Suppressor macrophage treated with lipopolysaccharide for 4 hours (primary cell): ENCODE results near the gene ZNF8.

Experiments used
- DNase-seq: peaks from one replicate; pipeline ENCODE4 v3.0.0-alpha.2; 2020

The ZNF8 gene

DNA sequence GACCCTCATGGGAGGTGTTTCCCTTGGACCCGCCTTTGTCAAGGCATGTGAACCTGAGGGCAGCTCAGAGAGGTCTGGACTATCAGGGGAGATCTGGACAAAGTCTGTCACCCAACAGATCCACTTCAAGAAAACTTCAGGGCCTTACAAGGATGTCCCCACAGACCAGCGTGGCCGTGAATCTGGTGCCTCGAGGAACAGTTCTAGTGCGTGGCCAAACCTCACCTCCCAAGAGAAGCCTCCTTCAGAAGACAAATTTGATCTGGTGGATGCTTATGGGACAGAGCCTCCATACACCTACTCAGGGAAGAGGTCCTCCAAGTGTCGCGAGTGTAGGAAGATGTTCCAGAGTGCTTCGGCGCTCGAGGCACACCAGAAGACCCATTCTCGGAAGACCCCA is 59.6 kb downstream of the ZNF8 start:
- no peak for DNase-seq

DNA sequence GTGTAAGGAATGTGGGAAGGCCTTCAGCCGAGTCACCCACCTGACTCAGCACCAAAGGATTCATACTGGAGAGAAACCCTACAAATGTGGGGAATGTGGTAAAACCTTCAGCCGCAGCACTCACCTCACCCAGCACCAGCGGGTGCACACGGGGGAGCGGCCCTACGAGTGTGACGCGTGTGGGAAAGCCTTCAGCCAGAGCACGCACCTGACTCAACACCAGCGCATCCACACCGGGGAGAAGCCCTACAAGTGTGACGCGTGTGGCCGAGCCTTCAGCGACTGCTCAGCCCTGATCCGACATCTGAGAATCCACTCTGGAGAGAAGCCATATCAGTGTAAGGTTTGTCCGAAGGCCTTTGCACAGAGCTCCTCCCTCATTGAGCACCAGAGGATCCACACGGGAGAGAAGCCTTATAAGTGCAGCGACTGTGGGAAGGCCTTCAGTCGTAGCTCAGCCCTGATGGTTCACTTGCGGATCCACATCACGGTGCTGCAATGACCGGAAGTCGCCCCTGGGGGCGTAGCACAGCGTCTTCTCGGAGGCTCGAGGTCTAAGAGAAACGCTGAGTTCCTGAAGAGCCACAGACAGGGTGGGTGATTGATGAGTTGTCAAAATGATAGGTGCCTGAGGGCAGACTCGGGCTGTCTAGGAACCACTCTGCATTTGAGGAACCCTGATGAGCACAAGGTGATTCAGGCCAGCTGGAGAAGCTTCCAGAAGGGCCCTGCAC is 60.2 kb downstream of the ZNF8 start:
- no peak for DNase-seq

DNA sequence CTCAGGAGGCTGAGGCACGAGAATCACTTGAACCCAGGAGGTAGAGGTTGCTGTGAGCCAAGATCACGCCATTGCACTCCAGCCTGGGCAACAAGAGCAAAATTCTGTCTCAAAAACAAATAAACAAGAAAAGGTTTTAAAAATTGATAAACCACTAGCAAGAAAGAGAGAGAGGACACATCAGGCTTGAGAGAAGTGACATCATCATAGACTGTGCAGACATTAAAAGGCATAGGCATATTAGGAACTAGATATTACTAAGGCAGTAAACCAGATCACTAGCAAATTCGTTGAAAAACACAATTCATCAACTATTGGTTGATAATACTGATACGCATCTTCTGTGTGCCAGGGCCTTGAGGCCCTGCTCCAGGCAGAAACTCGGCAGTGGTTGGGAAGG is 66.8 kb downstream of the ZNF8 start:
- DNase-seq: no peak

DNA sequence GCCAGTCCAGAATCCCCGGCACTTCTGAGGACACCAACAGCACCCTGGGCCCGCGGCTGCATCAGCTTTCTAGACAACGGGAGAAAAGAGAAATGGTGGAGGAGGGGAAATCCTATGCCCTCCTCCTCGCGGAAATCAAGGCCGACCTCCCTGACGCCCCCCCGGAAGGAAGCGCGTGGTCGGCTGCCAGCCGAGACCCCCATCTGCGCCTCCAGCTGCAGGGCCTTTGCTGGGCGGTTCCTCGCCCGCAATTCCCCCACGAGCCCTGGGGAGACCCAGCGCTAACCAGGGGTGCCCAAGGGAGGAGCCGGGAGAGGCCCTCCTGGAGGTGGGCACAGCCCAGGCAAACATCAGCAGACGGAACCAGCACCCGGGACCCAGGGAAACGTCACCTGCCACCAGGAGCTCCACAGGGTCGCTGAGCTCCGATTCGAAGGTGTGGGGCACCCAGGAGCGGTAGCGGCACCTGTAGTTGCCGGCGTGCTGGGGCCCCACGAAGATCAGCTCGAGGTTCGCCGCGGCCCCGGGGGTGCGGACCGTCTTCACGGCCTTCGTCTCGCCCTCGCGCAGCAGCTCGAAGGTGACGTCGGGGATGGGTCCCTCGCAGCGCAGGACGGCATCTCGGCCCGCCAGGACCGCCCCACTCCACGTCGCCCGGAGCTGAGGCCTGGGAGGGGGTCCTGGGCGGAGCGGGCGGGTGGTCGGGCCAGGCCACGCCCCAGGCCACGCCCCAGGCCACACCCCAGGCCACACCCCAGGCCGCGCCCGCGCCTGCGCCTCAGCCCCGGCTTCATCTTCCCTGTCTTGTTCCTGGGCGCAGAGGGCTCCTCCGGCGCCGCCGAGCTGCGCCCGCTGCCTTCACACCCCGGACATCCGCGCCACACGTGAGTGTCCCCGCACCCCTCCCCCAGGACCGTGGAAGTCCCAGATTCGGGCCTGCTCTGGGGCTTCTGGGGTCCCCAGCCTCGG is 68.5 kb downstream of the ZNF8 start:
- DNase-seq: peak; percentile 85

DNA sequence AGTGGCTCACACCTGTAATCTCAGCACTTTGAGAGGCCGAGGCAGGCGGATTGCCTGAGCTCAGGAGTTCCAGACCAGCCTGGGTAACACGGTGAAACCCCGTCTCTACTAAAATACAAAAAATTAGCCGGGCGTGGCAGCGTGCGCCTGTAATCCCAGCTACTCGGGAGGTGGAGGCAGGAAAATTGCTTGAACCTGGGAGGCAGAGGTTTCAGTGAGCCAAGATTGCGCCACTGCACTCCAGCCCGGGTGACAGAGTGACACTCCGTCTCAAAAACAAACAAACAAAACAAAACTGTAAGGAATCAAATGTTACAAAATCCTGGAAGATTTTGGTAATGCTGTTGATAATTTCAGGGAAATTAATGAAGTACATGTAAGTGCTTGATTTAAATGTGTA is 69.3 kb downstream of the ZNF8 start:
- peak; percentile 18 for DNase-seq

DNA sequence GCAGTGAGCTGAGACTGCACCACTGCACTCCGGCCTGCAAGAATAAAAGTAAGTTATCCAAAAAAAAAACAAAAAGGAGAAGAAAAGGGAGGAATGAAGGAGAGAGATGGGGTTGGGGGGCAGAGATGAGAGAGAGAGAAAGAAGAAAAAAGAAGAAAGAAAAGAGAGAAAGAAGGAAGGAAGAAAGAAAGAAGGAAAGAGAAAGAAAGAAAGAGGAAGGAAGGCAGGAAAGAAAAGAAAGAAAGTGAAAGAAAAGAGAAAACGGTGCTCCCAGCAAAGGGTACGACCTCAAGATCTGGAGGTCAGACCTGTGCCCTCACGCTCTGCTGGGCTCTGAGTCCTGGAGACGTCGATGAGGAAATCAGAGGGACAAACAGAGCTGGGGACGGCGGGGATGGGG is 70.8 kb downstream of the ZNF8 start:
- DNase-seq: no peak

DNA sequence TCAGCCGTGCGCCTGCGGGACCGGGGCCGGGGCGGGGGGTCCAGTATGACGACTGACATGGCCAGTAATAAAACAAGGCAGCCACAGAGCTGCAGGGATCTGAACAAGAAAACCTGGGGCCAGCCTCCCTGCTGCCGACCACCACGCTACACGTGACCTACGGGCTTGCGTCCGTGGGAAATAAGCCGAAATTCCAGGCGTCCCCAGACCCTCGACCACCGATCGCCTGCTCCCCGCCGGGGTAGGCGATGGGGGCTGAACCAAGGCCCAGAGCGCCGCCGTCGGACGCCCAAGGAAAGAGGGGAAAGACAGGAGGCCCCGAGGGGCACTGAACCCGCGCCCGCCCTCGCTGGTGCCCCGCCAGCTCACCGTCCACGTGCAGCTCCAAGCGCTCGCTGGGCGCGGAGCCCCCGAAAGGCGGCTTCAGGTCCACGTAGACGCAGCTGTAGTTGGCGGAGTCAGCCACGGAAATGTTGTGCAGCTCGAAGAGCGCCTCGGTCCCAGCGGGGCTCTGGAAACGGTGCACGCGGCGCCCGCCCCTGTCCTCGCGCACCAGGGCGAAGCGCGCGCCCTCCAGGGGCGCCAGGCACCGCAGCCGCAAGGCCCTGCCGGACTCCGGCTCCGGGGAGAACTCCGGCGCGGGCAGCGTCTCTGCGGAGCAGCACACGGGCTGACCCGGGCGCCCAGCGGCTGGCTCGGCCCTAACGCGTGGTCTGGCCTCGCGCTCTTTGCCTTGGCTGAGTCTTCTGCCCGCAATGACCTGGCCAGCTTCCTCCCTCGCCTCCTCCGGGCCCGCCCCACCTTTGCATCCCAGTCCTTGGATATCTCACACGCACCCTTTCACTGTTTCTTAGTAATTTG is 71.5 kb downstream of the ZNF8 start:
- DNase-seq: no peak

DNA sequence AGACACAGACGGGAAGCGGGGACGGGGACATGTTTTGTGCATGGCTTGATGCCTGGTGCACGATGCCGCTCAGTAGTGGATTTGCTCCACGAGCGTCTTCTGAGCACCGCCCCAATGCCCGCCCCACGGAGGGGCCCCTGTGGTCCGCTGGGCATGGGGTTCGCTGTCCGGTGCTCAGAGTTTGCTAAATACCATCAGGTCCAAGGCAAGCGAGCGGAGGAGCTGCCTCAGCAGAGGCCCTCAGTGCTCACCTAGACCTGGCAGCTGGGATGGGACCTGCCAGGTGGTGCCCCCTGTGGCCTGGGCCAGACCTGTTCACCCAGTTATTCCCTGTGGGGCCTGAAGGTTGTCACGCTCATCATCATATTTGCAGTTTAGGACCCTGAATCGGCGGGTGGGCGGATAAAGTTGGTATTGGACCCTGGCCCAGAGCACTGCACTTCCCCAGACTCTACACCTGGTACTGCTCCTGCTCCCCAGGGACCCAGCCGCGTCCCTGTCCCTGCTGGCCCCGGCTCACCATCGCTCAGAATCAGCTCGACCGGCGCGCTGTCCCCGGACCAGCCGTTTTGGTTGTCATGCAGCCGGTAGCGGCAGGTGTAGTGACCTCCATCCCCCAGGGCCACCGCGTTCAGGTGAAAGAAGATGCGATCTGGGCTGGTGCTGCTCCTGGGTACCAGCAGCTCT is 72.3 kb downstream of the ZNF8 start:
- no peak for DNase-seq

DNA sequence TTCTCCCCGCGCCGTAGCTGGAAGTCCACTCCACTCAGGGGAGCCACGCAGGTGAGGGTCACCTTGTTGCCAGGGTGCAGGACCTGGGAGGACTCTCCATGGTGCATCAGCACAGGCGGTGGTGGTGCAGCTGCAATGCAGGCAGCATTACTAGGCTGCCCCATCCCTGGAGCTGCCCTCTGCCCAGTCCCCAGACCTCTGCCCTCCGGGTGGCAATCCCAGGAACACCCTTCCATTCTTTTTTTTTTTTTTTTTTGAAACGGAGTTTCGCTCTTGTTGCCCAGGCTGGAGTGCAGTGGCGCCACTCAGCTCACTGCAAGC is 72.8 kb downstream of the ZNF8 start:
- DNase-seq: no peak

DNA sequence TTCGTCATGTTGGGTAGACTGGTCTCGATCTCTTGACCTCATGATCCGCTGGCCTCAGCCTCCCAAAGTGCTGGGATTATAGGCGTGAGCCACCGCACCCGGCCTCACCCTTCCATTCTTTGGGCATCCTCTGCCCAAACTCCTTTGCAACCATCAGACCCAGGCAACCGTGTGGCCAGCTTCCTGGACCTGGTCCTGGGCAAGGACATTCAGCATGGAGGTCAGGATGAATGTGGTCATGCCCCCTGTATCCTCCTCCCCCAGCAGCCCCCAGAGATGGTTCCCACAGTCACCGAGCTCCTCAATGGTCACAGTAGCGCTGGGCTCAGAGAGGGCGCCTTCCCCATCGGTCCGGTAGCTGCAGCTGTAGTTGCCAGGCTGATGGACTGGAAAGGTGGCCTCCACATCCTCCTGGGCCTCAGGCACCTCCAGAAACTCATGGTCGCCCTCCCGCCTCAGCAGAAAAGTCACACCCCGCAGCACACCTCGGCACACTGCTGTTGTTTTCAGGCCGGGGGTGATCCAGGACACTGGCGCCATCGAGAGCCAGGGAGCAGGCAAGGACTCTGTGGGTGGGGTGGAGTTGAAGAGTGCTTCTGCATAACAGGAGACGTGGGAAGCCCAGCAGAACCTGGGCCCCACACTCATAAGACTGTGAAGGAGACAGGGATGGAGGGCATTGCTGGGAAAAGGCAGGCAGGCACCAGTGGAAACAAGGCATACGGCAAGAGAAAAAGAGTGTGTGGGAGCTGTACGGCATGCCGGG is 73.4 kb downstream of the ZNF8 start:
- DNase-seq: no peak
